Posterior cingulate gyrus (tissue), 11 donors: ENCODE measurements around the gene XYLT2.

Experiments used
- DNase-seq, 10 donors: peaks; one replicate each; pipeline versions ENCODE4 v3.0.0 to v3.0.0-alpha.2; 2020 to 2021; ENCODE audit warnings: mixed read lengths in 3 of 10
- intact Hi-C: fragments of 100-400 bp; cut with DNase I; formaldehyde crosslinking; loops from one replicate; pipeline ENCODE4 v1.15.1; 2023

XYLT2 gene

GRCh38 chr17:50347117-50347893 is 1.4 kb downstream of the XYLT2 start:
- intact Hi-C loops, result no loop called here
- peak in 2 of 10 donors; percentile 69 to 81 for DNase-seq

GRCh38 chr17:50347894-50348291 is 2.0 kb downstream of the XYLT2 start:
- intact Hi-C loops, result no loop called here
- no peak for DNase-seq

- peak in 1 of 10 donors; percentile 64 for DNase-seq
- intact Hi-C loops, result no loop called here
These were observed 2.8 kb downstream of the XYLT2 start for GRCh38 chr17:50348522-50349242.

- peak in 1 of 10 donors; percentile 53 for DNase-seq
- intact Hi-C loops, result no loop called here
These were observed 3.3 kb downstream of the XYLT2 start for GRCh38 chr17:50349243-50349600.

GRCh38 chr17:50350733-50351132 is 4.8 kb downstream of the XYLT2 start:
- DNase-seq, result peak in 1 of 10 donors; percentile 24
- intact Hi-C loops, result no loop called here

GRCh38 chr17:50352072-50352692 is 6.3 kb downstream of the XYLT2 start:
- peak in 2 of 10 donors; percentile 67 to 74 for DNase-seq
- intact Hi-C loops, result no loop called here

- DNase-seq, result peak in 2 of 10 donors; percentile 65 to 67
- intact Hi-C loops, result no loop called here
These were observed 7.0 kb downstream of the XYLT2 start for GRCh38 chr17:50352693-50353599.

- intact Hi-C loops, result no loop called here
- DNase-seq, result peak in 2 of 10 donors; percentile 48 to 63
These were observed 7.8 kb downstream of the XYLT2 start for GRCh38 chr17:50353600-50354195.

- intact Hi-C loops, result no loop called here
- DNase-seq, result peak in 1 of 10 donors; percentile 67
These were observed 8.3 kb downstream of the XYLT2 start for GRCh38 chr17:50354198-50354597.

GRCh38 chr17:50354776-50355175 is 8.8 kb downstream of the XYLT2 start:
- DNase-seq, result peak in 1 of 10 donors; percentile 54
- intact Hi-C loops, result no loop called here

GRCh38 chr17:50355336-50355700 is 9.4 kb downstream of the XYLT2 start:
- intact Hi-C loops, result no loop called here
- peak in 1 of 10 donors; percentile 60 for DNase-seq

- intact Hi-C loops, result no loop called here
- DNase-seq, result peak in 1 of 10 donors; percentile 76
These were observed 9.9 kb downstream of the XYLT2 start for GRCh38 chr17:50355701-50356341.

- intact Hi-C loops, result no loop called here
- DNase-seq, result peak in 1 of 10 donors; percentile 71
These were observed 10.5 kb downstream of the XYLT2 start for GRCh38 chr17:50356418-50356817.

GRCh38 chr17:50356892-50357510 is 11.1 kb downstream of the XYLT2 start:
- intact Hi-C loops, result no loop called here
- DNase-seq, result peak in 1 of 10 donors; percentile 59

GRCh38 chr17:50358177-50358576 is 12.3 kb downstream of the XYLT2 start:
- intact Hi-C loops, result no loop called here
- no peak for DNase-seq

GRCh38 chr17:50359005-50359699 is 13.2 kb downstream of the XYLT2 start:
- intact Hi-C loops, result no loop called here

GRCh38 chr17:50359998-50360461 is 14.1 kb downstream of the XYLT2 start:
- intact Hi-C loops, result no loop called here
- peak in 1 of 10 donors; percentile 72 for DNase-seq

More at GRCh38 chr17:50359005-50359699, 13.2 kb downstream of the XYLT2 start:
- peak in 1 of 10 donors; percentile 49 for DNase-seq

- DNase-seq, result peak in 1 of 10 donors; percentile 74
- intact Hi-C loops, result no loop called here
These were observed 14.7 kb downstream of the XYLT2 start for GRCh38 chr17:50360486-50361115.
